DND-41 (cell line): ENCODE results near the gene MAGEB3.

ENCODE experiments used
- ATAC-seq: fragments of 200-7000 bp; cut with Tn5 transposase; 3 replicates; pipeline ENCODE4 v1.9.1; 2021; ENCODE audit warnings: low read depth; ENCODE audit not compliant: insufficient read depth
- DNase-seq: peaks from one replicate; pipeline ENCODE4 v3.0.0-alpha.2; 2020
- H2AFZ ChIP-seq: 2 replicates; pipeline ENCODE4 v1.6.0; 2012; ENCODE audit warnings: low read depth, low read length
- H3K27ac ChIP-seq: 2 replicates; pipeline ENCODE4 v1.5.1; 2012; ENCODE audit warnings: low read length, inconsistent platforms
- H3K27me3 ChIP-seq: fragments of 200-600 bp; sonication (generic); 2 replicates; pipeline ENCODE4 v1.6.0; 2012; ENCODE audit warnings: low read length, mild to moderate bottlenecking, inconsistent platforms; ENCODE audit not compliant: insufficient read depth, poor library complexity
- H3K36me3 ChIP-seq: 2 replicates; pipeline ENCODE4 v1.5.1; 2012; ENCODE audit warnings: low read length, inconsistent platforms; ENCODE audit not compliant: insufficient read depth
- H3K4me1 ChIP-seq: 2 replicates; pipeline ENCODE4 v1.5.1; 2012; ENCODE audit warnings: mild to moderate bottlenecking, low read length; ENCODE audit not compliant: insufficient read depth
- H3K4me2 ChIP-seq: 2 replicates; pipeline ENCODE4 v1.6.0; 2012; ENCODE audit warnings: mild to moderate bottlenecking, moderate library complexity, low read length, inconsistent platforms; ENCODE audit not compliant: insufficient read depth
- H3K4me3 ChIP-seq, 2 experiments: fragments of 200-600 bp in 1 of 2; shearing (Covaris generic) in 1 of 2; 2 replicates each; pipeline ENCODE4 v1.5.1; 2012 to 2016; ENCODE audit warnings: inconsistent platforms in 2 of 2, low read length in 2 of 2, mild to moderate bottlenecking in 2 of 2, low read depth in 1 of 2, moderate library complexity in 1 of 2
- H3K79me2 ChIP-seq: 2 replicates; pipeline ENCODE4 v1.6.0; 2012; ENCODE audit warnings: low read length, inconsistent platforms; ENCODE audit not compliant: insufficient read depth
- H3K9ac ChIP-seq: 2 replicates; pipeline ENCODE4 v1.6.0; 2012; ENCODE audit warnings: low read depth, mild to moderate bottlenecking, inconsistent platforms, low read length, moderate library complexity
- H3K9me3 ChIP-seq: 2 replicates; pipeline ENCODE4 v1.5.1; 2012; ENCODE audit warnings: low read length, moderate library complexity, mild to moderate bottlenecking, inconsistent platforms; ENCODE audit not compliant: insufficient read depth, severe bottlenecking
- H4K20me1 ChIP-seq: 2 replicates; pipeline ENCODE4 v1.6.0; 2012; ENCODE audit warnings: low read length; ENCODE audit not compliant: insufficient read depth
- CTCF ChIP-seq: IDR thresholded peaks from 2 replicates; pipeline ENCODE4 v1.5.1; 2012; ENCODE audit warnings: borderline replicate concordance, low read length, moderate library complexity, mild to moderate bottlenecking; ENCODE audit not compliant: poor library complexity, severe bottlenecking; ENCODE audit errors: extremely low read depth
- EZH2 ChIP-seq: IDR thresholded peaks from 3 replicates; pipeline ENCODE4 v1.6.1; 2012; ENCODE audit warnings: borderline replicate concordance, low read depth, mild to moderate bottlenecking, moderate library complexity, low read length, inconsistent platforms; ENCODE audit not compliant: severe bottlenecking

The MAGEB3 gene

GRCh38 chrX:30219372-30219771, 11.1 kb upstream of the MAGEB3 start:
- TF ChIP-seq CTCF = no peak
- TF ChIP-seq EZH2 = no peak
- Histone ChIP-seq H3K4me1 (no peaks in the 10 kb centered on the region), H4K20me1 (no peaks in the 10 kb centered on the region), H3K4me2 (no peak overlapping the region), H3K9me3 (no peaks in the 10 kb centered on the region), H3K79me2 (no peaks in the 10 kb centered on the region), H3K27ac (no peak overlapping the region), H3K36me3 (no peaks in the 10 kb centered on the region), H3K9ac (no peak overlapping the region), H2AFZ (no peak overlapping the region), H3K4me3 (no peak overlapping the region), H3K27me3 (no peaks in the 10 kb centered on the region)
- no peak for ATAC-seq
- DNase-seq = no peak

- Histone ChIP-seq H4K20me1 (no peaks in the 10 kb centered on the region), H3K9ac (no peak overlapping the region), H3K9me3 (no peaks in the 10 kb centered on the region), H3K36me3 (no peaks in the 10 kb centered on the region), H3K27ac (no peak overlapping the region), H3K4me2 (no peak overlapping the region), H3K27me3 (no peaks in the 10 kb centered on the region), H3K4me1 (no peaks in the 10 kb centered on the region), H3K4me3 (no peak overlapping the region), H3K79me2 (no peaks in the 10 kb centered on the region), H2AFZ (no peak overlapping the region)
- DNase-seq = no peak
- no peak for TF ChIP-seq EZH2
- TF ChIP-seq CTCF = no peak
- ATAC-seq = no peak
Observed at GRCh38 chrX:30220661-30221060, 9.8 kb upstream of the MAGEB3 start.

GRCh38 chrX:30224536-30224935, 5.9 kb upstream of the MAGEB3 start:
- Histone ChIP-seq H3K36me3 (no peaks in the 10 kb centered on the region), H3K4me1 (no peaks in the 10 kb centered on the region), H3K9ac (no peak overlapping the region), H3K4me3 (no peak overlapping the region), H3K27ac (no peak overlapping the region), H3K79me2 (no peaks in the 10 kb centered on the region), H3K4me2 (no peak overlapping the region), H3K9me3 (no peaks in the 10 kb centered on the region), H2AFZ (no peak overlapping the region), H4K20me1 (no peaks in the 10 kb centered on the region), H3K27me3 (no peaks in the 10 kb centered on the region)
- TF ChIP-seq CTCF (no peak), EZH2 (no peak)
- DNase-seq = no peak
- ATAC-seq = no peak

- Histone ChIP-seq H4K20me1 (no peaks in the 10 kb centered on the region), H3K4me1 (no peaks in the 10 kb centered on the region), H3K4me3 (no peak overlapping the region), H3K79me2 (no peaks in the 10 kb centered on the region), H3K4me2 (no peak overlapping the region), H2AFZ (no peak overlapping the region), H3K27me3 (no peaks in the 10 kb centered on the region), H3K9me3 (no peaks in the 10 kb centered on the region), H3K27ac (no peak overlapping the region), H3K36me3 (no peaks in the 10 kb centered on the region), H3K9ac (no peak overlapping the region)
- ATAC-seq = no peak
- TF ChIP-seq CTCF = no peak
- TF ChIP-seq EZH2 = no peak
- no peak for DNase-seq
Observed at GRCh38 chrX:30228526-30228925, 1.9 kb upstream of the MAGEB3 start.
